RPMI8226 (cell line): ENCODE measurements around the gene RAP1GAP.

Experiments used
- DNase-seq: peaks from one replicate; pipeline ENCODE4 v3.0.0-alpha.2; 2015

Gene RAP1GAP

GRCh38 chr1:21641967-21642739 is 27.0 kb downstream of the RAP1GAP start:
- no peak for DNase-seq

- DNase-seq = no peak
Measured at GRCh38 chr1:21641537-21641936, 27.6 kb downstream of the RAP1GAP start.

- DNase-seq = no peak
Measured at GRCh38 chr1:21641076-21641475, 28.1 kb downstream of the RAP1GAP start.

GRCh38 chr1:21640653-21641052 is 28.5 kb downstream of the RAP1GAP start:
- no peak for DNase-seq

GRCh38 chr1:21639594-21640041 is 29.5 kb downstream of the RAP1GAP start:
- DNase-seq = no peak

- peak; percentile 63 for DNase-seq
Measured at GRCh38 chr1:21638531-21639341, 30.4 kb downstream of the RAP1GAP start.

GRCh38 chr1:21637514-21637913 is 31.6 kb downstream of the RAP1GAP start:
- DNase-seq = no peak

GRCh38 chr1:21636029-21636428 is 33.1 kb downstream of the RAP1GAP start:
- DNase-seq = no peak

GRCh38 chr1:21634806-21635535 is 34.2 kb downstream of the RAP1GAP start:
- no peak for DNase-seq

GRCh38 chr1:21633992-21634805 is 35.0 kb downstream of the RAP1GAP start:
- DNase-seq = no peak

GRCh38 chr1:21633141-21633755 is 35.9 kb downstream of the RAP1GAP start:
- DNase-seq = no peak

GRCh38 chr1:21631944-21632887 is 36.9 kb downstream of the RAP1GAP start:
- DNase-seq = peak; percentile 25

- DNase-seq = peak; percentile 35
Measured at GRCh38 chr1:21631590-21631943, 37.6 kb downstream of the RAP1GAP start.

- DNase-seq = no peak
Measured at GRCh38 chr1:21630571-21631343, 38.4 kb downstream of the RAP1GAP start.

GRCh38 chr1:21629971-21630370 is 39.2 kb downstream of the RAP1GAP start:
- no peak for DNase-seq

- DNase-seq = no peak
Measured at GRCh38 chr1:21628798-21629393, 40.3 kb downstream of the RAP1GAP start.

- no peak for DNase-seq
Measured at GRCh38 chr1:21626921-21627339, 42.2 kb downstream of the RAP1GAP start.

- no peak for DNase-seq
Measured at GRCh38 chr1:21625390-21626190, 43.6 kb downstream of the RAP1GAP start.
